NCI-H2227 (cell line): ENCODE results near the gene GNA12.

Experiments
- DNase-seq: peaks from one replicate; lab custom pipeline; 2025; ENCODE audit not compliant: unreplicated experiment; lab: John Stamatoyannopoulos, UW

The GNA12 gene

GRCh38 chr7:2718296-2718965, 125.7 kb downstream of the GNA12 start:
- DNase-seq = no peak

DNA sequence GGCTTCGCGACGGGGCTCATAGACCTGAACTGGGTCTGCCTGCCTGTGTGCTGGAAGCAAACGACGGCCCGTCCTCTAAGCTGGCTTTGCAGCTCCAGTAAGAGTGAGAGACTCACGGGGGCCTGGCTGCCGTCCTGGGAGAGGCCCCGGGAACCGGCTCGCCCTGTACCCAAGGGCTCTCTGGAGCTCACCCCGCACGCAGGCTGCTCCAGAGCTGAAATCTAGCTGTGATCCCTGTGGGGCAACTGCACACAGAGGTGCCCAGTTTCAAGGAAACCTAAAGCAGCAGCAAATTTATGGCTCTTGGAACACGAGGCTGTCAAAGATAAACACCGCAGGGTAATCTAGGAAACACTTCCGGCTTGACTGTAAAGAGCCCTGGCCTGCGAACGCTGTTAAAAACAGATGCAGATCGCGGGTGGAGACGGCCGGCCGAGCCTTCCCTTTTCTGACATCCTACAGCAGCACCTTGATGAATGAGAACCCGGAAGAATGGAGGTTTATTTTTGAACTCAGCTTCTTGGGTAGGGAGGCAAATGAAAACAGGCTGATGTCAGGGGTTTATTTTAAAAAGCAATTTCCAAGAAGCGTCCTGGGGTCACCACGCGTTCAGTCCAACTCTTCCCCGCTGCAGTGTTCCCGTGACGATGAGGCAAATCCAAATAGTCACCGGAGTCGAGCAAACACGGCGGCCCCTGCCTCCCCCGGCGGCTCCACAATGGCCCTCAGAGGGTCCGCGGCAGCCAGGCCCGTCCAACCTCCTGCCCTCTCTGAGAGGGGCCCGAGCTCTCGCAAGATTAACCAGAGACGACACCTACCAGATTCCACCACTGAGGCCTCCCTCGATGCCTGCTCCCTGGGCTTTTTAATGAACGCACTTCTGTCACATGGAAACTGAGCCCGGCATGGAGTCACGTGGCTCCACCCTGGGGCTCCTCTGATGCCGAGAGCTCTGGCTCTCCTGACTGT, 126.5 kb downstream of the GNA12 start:
- no peak for DNase-seq

- no peak for DNase-seq
Measured at GRCh38 chr7:2716906-2717292, 127.2 kb downstream of the GNA12 start.

DNA sequence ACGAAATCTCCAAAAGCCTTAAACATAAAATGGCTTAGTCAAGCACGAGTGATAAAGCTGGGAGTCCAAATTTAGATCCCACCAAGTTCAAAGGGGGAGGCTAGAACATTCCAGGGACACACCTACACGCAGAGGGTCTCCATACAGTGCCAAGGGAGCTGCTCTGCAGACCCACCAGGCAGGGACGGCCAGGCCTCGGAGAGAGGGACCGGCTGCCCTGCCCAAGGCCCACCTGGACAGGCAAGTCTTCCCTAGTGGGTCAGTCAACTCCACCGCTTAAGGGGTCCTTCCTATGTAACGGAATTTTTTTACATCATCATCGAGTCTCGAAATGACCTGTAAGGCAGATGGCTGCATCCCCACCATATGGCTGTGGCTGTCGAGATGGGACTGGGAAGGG, 127.6 kb downstream of the GNA12 start:
- no peak for DNase-seq

DNA sequence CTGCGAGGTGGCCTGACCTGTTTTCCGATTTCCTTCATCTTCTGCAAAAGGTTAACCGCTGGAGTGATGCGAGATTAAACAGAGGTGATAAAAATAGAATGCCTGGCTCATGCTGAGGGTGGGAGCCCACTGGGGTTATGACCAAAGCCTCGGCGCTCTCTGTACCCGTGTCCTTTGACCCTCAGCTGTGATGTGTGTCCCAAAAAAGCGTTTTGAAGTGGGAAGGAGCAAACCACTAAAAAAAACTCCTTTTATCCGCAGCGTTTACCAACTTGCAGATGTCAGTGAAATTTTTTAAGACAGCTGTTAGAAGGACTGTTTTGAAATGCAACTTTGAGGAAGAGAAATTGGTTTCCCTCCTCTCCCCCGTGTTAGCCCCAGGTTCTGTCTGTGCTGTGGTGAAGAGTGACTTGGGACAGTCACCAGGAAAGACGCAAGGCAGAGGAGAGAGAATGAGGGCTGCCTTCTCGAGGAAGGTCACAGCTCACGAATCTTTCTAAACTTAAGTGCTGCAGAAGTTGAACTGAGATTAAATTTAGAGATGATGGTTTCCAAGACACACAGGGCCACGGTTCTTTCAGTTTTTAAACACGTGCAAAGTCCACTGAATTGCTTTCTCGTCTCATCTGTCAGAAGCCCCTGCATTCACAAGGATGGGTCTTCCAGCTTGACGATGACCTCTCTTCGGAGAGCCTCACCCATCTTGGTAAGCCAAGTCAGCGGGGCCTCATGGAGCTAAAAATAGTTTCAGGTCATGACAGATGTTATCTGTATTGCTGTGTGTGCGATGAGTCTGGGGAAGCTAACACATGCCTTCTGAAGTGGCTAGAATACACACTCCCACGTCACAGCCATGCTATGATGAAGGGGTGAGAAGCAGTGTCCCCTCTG, 128.5 kb downstream of the GNA12 start:
- no peak for DNase-seq

- no peak for DNase-seq
Measured at GRCh38 chr7:2714636-2715035, 129.5 kb downstream of the GNA12 start.

- DNase-seq = no peak
Measured at GRCh38 chr7:2713978-2714377, 130.1 kb downstream of the GNA12 start.

- no peak for DNase-seq
Measured at GRCh38 chr7:2713370-2713769, 130.7 kb downstream of the GNA12 start.

DNA sequence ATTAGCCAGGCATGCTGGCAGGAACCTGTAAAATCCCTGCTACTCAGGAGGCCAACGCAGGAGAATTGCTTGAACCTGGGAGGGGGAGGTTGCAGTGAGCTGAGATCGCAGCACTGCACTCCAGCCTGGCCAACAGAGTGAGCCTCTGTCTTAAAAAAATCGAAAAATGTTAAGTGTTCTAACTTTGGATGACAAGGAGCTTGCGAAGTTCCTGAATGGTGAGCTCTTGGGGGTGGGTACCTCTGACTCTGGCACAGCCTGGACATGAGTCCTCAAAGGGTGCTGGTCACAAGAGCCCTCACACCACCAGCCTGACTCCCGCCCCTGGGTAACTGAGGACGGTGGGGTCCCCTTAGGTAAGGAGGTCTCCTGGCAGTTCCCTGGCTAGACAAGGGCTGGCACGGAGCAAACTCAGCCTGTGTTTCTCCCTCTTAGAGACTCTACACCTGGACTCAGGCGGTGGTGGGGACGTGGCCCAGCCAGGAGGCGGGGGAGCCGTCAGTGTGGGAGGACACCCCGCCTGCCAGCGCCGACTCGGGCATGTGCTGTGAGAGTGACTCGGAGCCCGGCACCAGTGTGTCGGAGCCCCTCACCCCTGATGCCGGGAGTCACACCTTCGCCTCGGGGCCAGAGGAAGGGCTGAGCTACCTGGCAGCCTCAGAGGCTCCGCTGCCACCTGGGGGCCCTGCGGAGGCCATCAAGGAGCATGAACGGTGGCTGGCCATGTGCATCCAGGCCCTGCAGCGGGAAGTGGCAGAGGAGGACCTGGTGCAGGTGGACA, 132.0 kb downstream of the GNA12 start:
- DNase-seq = no peak

GRCh38 chr7:2710901-2711551, 133.1 kb downstream of the GNA12 start:
- DNase-seq = no peak

DNA sequence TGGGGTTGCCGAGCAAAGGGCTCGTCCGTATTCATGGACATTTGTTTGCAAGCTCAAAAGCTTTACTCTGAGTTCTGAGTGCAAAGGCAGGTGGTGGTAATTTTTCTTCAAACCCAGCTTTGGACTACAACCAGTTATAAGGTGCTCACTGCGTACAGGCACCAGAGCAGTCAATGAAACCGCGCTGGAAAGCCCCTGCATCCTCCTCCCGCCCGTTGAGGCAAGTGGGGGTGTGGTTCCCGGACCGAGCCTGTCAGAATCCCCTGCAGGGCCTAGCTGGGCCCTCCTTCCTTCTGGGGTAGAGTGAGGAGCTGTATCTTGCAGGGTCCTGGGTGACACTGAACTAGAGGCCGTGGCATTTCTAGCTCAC, 133.8 kb downstream of the GNA12 start:
- no peak for DNase-seq

- DNase-seq = no peak
Measured at GRCh38 chr7:2709553-2710285, 134.4 kb downstream of the GNA12 start.

GRCh38 chr7:2708547-2709310, 135.4 kb downstream of the GNA12 start:
- no peak for DNase-seq

- no peak for DNase-seq
Measured at GRCh38 chr7:2708041-2708440, 136.1 kb downstream of the GNA12 start.

GRCh38 chr7:2707481-2707880, 136.6 kb downstream of the GNA12 start:
- no peak for DNase-seq

DNA sequence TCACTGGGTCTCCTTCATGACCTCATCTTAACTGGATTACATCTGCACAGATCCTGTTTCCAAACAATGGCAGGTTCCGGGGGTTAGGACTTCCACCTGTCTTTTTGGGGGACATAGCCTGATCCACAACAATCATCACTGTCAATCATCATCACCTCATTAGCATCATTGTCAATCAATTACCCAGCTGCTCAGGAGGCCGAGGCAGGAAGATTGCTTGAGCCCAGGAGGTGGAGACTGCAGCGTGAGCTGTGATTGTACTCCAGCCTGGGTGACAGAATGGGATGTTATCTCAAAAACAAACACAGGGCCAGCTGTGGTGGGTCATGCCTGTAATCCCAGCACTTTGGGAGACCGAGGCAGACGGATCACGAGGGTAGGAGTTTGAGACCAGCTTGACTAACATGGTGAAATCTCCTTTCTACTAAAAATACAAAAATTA, 137.4 kb downstream of the GNA12 start:
- no peak for DNase-seq

DNA sequence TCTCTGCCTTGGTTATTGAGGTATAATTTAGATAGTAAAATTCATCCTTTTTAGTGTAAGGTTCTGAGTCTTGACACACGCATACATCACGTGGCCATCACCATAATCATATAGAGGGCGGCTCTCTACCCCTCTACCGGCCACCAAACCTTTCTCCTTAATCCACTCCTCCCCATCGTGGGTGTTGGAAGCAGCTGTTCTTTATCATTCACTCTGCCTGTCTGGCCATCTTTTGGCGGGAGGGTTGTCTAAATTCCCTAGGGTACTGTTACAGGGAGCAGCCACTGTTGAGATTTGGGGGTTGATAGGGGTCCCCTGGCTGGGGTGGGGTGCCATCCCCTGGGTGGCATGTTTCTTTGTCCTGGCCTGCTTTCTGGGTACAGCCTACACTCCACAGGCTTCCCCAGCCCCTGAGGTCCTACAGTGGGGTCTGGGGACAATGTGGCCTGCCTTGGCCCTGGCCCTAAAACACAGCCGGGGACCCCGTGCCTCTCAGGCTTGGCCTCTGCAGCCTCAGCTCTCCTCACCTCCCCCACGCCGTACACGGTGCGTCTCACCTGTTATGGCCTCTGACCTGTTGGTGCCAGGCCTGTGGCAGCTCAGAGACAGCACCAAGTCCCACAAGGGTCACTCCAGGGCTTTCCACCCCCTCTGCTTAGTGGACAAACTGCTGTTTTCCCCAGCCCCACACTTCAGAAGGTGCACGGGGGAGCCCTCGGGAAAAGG, 138.6 kb downstream of the GNA12 start:
- DNase-seq = no peak

GRCh38 chr7:2702594-2702957, 141.5 kb downstream of the GNA12 start:
- DNase-seq = no peak
